ENCODE data around the gene LETMD1.
A peak's percentile ranks its signal among the peaks of the same experiment; 100 is the strongest.

The LETMD1 gene

GRCh38 chr12:51085757-51086156 is 37.6 kb downstream of the LETMD1 start:
- H3K27me3 ChIP-seq: no peaks in the 10 kb centered on the region
- H3K4me2 ChIP-seq: peak overlapping the region in 5 of 11 experiments; percentile 33 to 70 (median 61); a peak in 9 of 22 replicates
- no peak overlapping the region for H3K27ac ChIP-seq
- no peak for TF ChIP-seq Cebpa-rat (IDR thresholded peaks at IDR 0.05)
- no peaks in the 10 kb centered on the region for H3K9me3 ChIP-seq (replicated peaks in 1 of 11)
- H4K20me1 ChIP-seq: peaks cover 0 to 25% (median 18%) of the 10 kb centered on the region in 11 experiments; a peak in 16 of 22 replicates
- H3K4me1 ChIP-seq: peaks cover 12 to 36% (median 22%) of the 10 kb centered on the region in 10 experiments
- H3K4me3 ChIP-seq: no peak overlapping the region
- no peak overlapping the region for H3K9ac ChIP-seq
- peaks cover 0 to 5% (median 0%) of the 10 kb centered on the region in 11 experiments; a peak in 2 of 22 replicates for H3K36me3 ChIP-seq

GRCh38 chr12:51086933-51087332 is 38.8 kb downstream of the LETMD1 start:
- Histone ChIP-seq H3K36me3 (no peaks in the 10 kb centered on the region), H3K9ac (no peak overlapping the region), H3K4me2 (no peak overlapping the region), H4K20me1 (peaks cover 0 to 13% (median 7%) of the 10 kb centered on the region in 11 experiments; a peak in 15 of 22 replicates), H3K27me3 (no peaks in the 10 kb centered on the region), H3K9me3 (replicated peaks in 1 of 11) (no peaks in the 10 kb centered on the region), H3K27ac (no peak overlapping the region), H3K4me3 (no peak overlapping the region), H3K4me1 (peaks cover 6 to 28% (median 16%) of the 10 kb centered on the region in 10 experiments)
- TF ChIP-seq Cebpa-rat (IDR thresholded peaks at IDR 0.05): peak in 9 of 11 experiments; percentile 13 to 87 (median 60); a peak in 10 of 22 replicates

GRCh38 chr12:51087818-51088217 is 39.7 kb downstream of the LETMD1 start:
- Histone ChIP-seq H3K4me3 (no peak overlapping the region), H3K4me2 (no peak overlapping the region), H4K20me1 (peaks cover 0 to 4% (median 0%) of the 10 kb centered on the region in 11 experiments; a peak in 7 of 22 replicates), H3K9me3 (replicated peaks in 1 of 11) (no peaks in the 10 kb centered on the region), H3K36me3 (no peaks in the 10 kb centered on the region), H3K4me1 (peaks cover 0 to 21% (median 8%) of the 10 kb centered on the region in 10 experiments; a peak in 12 of 20 replicates), H3K27ac (no peak overlapping the region), H3K27me3 (no peaks in the 10 kb centered on the region), H3K9ac (no peak overlapping the region)
- TF ChIP-seq Cebpa-rat (IDR thresholded peaks at IDR 0.05): no peak

- Histone ChIP-seq H3K4me1 (peaks cover 0 to 9% (median 2%) of the 10 kb centered on the region in 10 experiments; a peak in 9 of 20 replicates), H3K4me2 (no peak overlapping the region), H3K27me3 (no peaks in the 10 kb centered on the region), H3K36me3 (no peaks in the 10 kb centered on the region), H3K4me3 (no peak overlapping the region), H3K27ac (no peak overlapping the region), H4K20me1 (no peaks in the 10 kb centered on the region), H3K9ac (no peak overlapping the region), H3K9me3 (replicated peaks in 1 of 11) (no peaks in the 10 kb centered on the region)
- peak in 8 of 11 experiments; percentile 18 to 89 (median 68); a peak in 12 of 22 replicates for TF ChIP-seq Cebpa-rat (IDR thresholded peaks at IDR 0.05)
These were observed 42.6 kb downstream of the LETMD1 start for GRCh38 chr12:51090705-51091229.

- Histone ChIP-seq H3K27ac (no peak overlapping the region), H3K9ac (no peak overlapping the region), H3K36me3 (no peaks in the 10 kb centered on the region), H3K4me3 (no peak overlapping the region), H3K4me2 (no peak overlapping the region), H4K20me1 (no peaks in the 10 kb centered on the region), H3K4me1 (0 out of 20 replicates have a peak, but pooled peaks cover 0 to 6% (median 0%) of the 10 kb centered on the region in 10 experiments), H3K9me3 (replicated peaks in 1 of 11) (no peaks in the 10 kb centered on the region), H3K27me3 (no peaks in the 10 kb centered on the region)
- no peak for TF ChIP-seq Cebpa-rat (IDR thresholded peaks at IDR 0.05)
These were observed 50.5 kb downstream of the LETMD1 start for GRCh38 chr12:51098611-51099010.

GRCh38 chr12:51103977-51104376 is 55.9 kb downstream of the LETMD1 start:
- no peaks in the 10 kb centered on the region for H3K27me3 ChIP-seq

GRCh38 chr12:51108136-51108535 is 60.0 kb downstream of the LETMD1 start:
- Histone ChIP-seq H3K4me1 (peaks cover 7 to 32% (median 19%) of the 10 kb centered on the region in 10 experiments; a peak in 19 of 20 replicates), H4K20me1 (no peaks in the 10 kb centered on the region), H3K4me2 (peak overlapping the region in 5 of 11 experiments; percentile 29 to 62 (median 53); a peak in 10 of 22 replicates), H3K4me3 (no peak overlapping the region), H3K27me3 (no peaks in the 10 kb centered on the region), H3K27ac (no peak overlapping the region), H3K36me3 (no peaks in the 10 kb centered on the region), H3K9me3 (replicated peaks in 1 of 11) (no peaks in the 10 kb centered on the region), H3K9ac (no peak overlapping the region)
- no peak for TF ChIP-seq Cebpa-rat (IDR thresholded peaks at IDR 0.05)

More at GRCh38 chr12:51103977-51104376, 55.9 kb downstream of the LETMD1 start:
- Histone ChIP-seq H3K4me3 (no peak overlapping the region), H3K4me1 (peaks cover 7 to 36% (median 16%) of the 10 kb centered on the region in 10 experiments; a peak in 19 of 20 replicates), H3K27ac (no peak overlapping the region), H3K36me3 (no peaks in the 10 kb centered on the region), H3K9ac (no peak overlapping the region), H4K20me1 (no peaks in the 10 kb centered on the region), H3K4me2 (no peak overlapping the region), H3K9me3 (replicated peaks in 1 of 11) (no peaks in the 10 kb centered on the region)
- no peak for TF ChIP-seq Cebpa-rat (IDR thresholded peaks at IDR 0.05)
